Fibroblast of peridontal ligament (primary cell): ENCODE measurements around the gene HIVEP2.
A peak's percentile ranks its signal among the peaks of the same experiment; 100 is the strongest.

ENCODE experiments used
- DNase-seq: peaks from one replicate; pipeline ENCODE4 v3.0.0-alpha.2; 2010; ENCODE audit errors: extremely low read depth

The HIVEP2 gene

DNA sequence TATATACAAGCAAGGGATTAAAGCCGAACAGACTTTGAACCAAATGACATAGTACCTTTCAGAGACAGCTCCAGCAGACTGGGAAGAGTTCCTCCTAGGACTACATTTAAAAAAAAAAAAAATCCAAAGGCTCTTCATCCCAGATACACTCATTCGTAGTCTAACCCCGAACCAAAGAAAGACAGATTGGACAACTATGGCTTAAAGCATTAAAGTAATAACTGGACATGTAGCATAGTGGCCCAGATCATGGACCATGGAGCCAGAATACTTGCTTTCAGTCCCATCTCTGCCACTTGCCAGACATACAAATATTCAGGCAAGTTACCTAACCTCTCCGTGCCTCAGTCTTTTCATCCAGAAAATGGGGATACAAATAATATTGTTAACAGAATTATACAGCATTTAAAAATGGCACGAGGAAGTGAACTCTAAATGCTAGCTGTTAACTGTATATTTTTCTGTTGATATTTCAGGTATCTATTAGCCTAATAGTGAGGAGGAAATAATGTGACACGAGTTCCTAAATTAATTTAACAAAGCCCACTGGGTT is 123.7 kb downstream of the HIVEP2 start:
- no peak for DNase-seq

DNA sequence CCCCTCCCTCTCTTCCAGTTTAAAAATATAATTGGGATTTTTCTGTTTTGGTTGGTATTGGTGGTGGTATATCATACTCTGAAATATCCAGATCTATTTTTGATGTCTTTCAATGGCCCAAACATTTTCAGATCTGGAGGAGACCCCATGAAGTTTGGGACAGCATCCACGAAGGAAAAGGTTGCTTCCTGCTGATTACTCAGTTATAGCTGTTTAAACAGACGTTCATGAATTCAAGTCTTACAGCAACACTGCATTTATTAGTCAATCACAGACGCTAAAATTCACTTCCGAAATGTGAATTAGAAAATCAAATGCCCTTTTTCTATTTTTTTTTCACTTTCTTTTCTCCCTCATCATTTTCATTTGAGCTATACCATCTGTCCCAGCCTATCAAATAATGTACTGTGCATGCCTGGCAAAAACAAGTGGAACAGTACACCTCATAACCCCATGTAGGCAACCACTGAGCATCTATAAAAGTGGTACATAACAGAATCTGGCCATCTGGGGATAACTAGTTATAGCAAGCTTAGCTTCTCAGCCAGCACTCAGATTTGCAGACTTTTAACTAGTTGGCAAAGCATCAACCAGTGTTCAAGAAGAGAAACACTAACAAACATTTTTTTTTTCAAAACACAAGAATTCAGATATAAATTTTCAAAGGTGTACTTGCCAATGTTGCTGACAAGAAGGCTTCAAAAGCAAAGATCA is 124.5 kb downstream of the HIVEP2 start:
- DNase-seq = peak; percentile 45

DNA sequence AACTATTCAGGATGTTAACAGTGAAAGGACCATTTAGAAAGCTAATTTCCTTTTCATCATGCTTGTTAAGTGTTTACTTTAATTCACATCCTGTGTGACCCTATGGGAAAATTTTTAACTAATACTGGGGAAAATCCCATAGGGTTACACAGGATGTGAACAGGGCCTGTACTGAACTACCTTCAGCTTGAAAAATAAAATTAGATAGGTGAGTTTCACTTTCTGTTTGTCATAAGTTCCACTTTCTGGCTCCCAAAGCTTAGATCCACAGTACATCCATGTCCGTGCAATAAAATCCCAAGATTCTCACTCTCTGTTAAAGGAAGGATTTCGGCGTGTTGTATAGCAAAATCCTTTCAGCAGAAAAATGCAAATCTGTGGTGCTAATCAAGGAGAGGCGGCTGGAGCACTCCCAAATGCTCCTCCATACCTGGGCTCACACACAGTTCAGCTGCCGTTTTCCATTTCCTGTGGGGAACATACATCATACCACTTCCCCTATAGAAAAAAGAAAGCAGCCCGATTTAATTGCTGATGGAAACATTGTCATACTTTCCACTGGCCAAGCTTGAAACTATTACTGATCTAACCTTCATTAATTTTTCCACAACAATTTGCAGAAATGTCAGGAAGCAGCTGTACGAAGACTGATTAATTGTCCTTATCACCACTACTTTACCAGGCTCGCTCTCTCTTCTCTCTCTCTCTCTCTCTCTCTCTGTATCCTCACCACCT is 125.2 kb downstream of the HIVEP2 start:
- DNase-seq = peak; percentile 51

DNA sequence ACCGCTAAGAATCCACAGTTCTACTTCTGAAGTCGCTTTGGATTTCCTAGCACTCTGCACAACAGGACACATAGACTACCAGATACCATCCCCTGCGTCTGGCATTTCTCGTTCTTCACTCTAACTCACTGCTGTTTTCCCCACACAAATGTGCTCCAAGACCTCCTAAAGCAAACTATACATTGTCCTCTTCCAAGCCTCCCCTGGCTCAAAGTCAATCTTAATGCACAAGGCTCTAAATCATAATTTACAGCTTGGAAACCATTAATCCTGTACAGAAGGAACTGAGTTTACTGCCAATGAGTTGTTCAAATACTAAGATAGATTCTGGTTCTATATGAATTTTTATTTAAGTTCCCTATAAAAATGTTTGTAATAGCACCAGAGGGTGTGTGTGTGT is 128.5 kb downstream of the HIVEP2 start:
- DNase-seq = no peak

DNA sequence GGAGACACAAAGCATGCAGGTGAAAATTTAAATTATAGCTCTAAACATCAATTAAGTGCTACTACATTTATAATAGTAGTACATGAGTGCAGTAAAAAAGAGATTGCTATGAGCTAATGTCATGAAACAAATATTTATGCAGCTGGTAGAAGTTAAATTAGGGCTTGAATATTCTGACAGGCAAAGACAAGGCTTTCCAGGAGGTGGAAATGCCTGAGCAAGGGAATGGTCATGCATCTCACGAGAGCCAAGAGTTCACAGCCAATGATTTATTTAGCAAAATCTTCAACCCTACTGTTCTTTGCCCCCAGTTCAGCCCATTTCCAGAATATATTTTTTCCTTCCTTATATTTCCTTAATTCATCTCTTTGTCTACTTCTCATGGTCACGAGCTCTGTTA is 128.9 kb downstream of the HIVEP2 start:
- peak; percentile 35 for DNase-seq

DNA sequence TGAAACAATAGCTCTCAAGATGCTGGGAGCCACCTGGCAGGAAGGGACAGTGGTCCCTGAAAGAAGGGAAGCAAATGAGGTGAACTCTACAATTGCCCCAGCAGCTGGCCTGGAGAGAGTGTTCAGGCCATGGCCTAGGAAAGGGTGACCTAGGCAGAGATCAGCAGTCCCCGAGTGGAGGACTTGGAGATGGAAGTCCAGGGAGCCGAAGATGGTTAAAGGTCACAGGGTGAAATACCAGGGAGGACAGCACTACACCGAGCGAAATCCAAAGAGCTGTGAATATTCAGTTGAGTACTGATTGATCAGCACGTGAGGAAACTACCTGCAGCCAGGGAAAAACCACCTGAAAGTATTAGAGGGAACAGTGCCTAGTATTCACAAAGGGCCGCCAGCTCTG is 133.1 kb downstream of the HIVEP2 start:
- DNase-seq = no peak

DNA sequence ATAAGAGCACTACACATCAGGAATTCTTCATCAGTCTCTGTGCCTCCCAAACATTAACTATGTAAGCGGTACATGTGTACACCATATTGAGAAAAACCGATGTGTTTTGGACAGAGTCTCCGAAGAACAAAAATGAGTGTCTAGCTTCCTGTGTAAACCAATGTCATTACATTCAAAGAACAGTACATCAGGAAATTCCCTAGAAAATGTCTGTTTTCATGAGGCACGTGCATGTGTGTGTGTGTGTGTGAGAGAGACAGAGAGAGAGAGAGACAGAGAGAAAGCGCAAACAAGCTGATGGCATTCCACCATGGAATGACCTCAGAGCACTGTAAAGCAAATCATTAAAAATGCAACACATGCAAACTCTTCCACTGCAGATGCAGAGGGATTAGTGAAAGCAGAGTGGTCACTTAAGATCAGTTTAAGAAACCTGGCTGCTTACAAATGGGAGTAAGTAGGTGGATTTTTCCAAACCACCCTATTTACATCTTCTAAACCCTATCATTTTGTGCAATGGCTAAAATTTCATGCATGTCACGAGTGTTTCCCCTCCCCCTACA is 133.9 kb downstream of the HIVEP2 start:
- peak; percentile 63 for DNase-seq

DNA sequence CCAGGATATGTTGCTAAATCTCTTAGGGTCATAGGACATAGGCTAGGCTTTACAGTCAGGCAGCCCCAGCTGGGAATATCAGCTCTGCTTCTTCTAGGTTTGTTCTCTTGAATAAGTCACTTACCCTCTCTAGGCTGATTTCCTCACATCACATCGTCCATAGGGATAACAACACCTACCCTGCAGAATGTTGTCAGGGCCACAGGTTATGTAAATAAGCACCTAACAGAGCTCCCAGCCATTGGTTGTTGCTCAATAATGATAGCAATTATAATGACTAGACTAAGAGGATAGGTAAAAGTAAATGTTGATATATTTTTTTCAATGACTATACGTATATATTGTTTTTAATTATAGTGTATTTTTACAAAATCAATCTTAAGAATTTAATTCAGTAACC is 135.0 kb downstream of the HIVEP2 start:
- no peak for DNase-seq

DNA sequence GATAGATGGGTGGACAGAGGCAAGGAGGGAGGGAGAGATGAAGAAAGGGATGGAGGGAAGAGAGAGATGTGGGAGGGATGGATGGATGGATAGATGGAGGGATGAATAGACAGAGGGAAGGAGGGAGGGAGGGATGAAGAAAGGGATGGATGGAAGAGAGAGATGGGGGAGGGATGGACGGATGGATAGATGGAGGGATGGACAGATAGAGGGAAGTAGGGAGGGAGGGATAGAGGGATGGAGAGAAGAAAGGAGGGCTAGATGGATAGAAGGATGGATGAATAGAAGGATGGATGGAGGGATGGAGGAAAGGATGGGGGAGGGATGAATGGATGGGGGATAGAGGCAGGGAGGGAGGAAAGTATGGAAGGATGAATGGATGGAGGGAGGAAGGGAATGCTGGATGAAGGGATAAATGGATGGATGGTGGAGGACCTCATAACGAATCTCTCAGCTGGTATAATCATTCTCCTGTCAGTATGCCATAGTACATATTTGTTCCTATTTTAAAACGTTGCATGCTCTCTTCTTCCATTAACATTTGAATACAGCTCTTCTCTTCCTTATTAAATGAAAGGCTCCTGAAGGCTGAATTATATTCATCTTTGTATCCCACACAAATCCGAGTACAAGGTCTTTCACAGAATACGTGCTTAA is 136.4 kb downstream of the HIVEP2 start:
- DNase-seq = no peak

DNA sequence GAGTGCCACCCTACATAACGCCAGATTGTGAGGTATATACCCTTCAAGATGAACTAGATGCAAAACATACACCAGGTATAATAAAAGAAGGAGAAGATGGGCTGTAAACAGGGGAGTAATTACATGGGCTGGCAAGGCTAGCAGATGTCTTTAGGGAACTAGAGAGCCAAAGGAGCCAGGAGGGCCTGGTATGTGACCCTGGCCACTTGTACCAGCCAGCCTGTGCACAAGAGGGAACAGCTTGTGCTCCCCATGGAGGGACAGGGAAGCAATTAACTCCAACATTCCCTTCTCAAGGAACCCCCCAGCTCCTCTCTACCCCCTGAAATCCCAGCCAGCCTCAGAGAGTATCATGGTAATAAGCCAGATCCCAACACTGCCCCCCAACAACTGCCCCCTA is 139.9 kb downstream of the HIVEP2 start:
- no peak for DNase-seq

DNA sequence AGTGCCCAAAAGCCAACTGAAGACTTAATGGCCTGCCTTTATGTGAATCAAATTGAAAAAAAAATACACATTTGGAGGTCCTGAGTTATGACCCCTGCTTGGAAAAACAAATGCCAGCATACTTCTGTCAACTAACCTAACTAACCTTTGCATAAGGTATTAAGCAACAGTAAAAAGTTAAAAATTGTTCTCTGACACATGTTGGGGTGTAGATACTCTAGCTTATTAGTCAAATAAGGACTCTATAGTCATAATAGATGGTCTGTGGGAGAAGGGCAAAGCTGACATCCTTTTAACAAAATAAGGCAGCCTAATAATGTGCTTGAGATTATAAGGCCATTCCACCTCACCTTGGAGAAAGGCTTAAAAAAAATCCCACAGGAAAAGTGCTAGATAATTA is 140.5 kb downstream of the HIVEP2 start:
- no peak for DNase-seq

DNA sequence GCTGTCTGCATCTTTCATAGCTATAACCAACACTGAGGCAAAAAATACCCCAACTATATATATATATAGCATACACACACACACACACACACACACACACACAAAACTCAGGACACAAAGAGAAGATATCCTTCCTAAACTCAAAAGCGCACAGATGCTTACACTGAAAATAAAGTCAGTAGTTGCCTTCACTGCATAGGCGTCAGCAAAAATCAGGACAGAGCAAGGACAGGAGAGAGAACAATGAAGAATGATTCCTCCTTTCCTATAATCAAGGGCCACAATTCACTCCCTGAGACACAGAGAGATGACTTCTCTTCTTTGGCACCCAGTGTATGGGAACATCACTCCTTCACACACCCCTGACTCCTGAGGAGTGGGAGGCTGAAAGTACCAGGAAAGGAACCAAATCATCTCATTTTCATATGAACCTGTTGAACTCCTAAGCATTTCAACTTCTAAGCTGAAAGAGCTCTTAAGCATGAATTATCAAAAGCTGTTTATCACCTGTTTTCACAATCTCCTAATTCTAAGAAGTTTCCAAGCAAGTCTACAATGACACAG is 141.4 kb downstream of the HIVEP2 start:
- no peak for DNase-seq

DNA sequence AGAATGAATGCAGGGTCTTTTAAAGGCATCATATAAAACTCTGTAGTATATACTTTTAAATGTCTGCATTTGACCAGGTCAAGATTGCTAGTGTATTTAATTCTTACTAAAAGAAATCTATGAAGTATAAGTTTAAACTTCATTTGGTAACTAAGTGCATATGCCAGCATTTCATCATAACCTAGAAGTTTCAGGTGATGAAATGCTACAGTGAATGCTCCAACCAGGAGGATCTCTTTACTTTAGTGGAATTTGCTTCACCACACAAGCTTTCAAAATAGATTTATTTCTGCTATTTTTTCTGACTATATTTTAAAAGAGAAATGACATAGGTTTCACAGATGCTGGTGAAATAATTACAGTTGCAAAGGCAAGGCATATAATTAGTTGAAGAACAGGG is 141.9 kb downstream of the HIVEP2 start:
- peak; percentile 54 for DNase-seq

DNA sequence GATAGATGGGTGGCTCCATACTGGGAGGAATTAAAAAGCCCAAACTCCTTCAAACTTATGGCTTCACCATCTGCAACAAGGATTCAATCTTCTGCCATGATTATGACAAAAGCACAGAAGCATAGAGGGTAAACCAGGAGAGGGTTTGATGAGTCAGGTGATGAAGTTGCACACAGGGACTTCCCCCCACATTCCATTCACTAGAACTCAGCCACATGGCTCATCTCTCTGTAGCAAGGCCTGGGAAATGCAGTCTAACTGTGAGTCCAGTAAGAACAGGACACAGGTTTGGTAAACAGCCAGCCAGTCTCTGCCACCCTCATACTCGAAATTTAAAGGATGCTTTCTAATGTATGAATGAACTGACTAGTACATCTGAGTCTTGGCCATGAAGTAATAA is 142.9 kb downstream of the HIVEP2 start:
- peak; percentile 93 for DNase-seq

DNA sequence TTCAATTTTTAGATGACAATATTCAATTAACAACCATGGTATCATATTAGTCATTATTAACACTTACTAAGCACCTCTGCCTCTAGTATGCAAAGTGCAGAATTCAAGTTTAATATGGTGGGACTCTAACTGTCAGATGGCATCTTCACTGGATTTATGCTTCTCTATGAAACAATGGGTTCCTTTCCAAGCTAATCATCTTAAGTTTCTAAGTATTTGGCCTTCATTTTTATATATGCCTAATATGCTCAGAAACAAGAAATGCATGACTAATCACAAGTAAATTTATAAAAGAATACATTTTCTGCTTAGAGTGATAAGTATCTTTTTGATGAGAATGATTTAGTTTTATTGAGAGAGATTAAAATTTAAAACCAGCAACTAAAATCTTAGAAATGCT is 144.7 kb downstream of the HIVEP2 start:
- DNase-seq = no peak

DNA sequence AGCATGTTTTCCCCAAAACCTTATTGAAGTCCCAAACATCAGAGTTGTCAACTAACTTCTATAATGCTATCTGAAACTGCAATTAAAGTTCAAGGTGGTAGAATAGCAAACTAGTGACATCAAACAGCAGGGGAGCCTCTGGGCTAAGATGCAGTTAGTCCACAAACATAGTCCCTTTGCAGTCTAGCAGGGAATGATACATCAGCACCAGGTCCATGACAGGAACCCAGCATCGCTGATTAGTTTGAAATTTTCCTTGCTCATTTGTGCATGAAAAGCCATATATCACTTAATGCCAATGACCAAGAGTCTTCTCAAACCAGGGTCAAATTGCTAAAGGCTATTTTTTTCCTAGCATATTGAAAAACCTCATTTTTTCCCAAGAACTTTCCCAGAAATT is 145.3 kb downstream of the HIVEP2 start:
- no peak for DNase-seq

DNA sequence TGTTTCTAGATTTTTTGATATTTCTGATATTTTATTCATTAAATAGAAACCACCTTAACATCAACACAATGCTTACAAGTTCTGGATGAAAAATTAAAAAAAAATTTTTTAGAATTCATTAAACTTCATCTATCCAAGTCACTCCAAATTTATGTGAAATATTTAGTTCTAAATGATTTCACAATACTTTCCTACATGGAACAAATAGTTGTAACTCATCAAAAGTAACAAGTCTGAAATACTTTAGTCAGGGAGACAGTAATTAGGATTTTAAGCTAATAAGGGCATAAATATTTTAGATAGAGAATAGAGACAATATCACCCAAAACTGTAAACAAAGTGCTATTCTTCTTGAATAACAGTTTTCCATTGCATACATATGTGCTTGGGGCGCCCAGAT is 147.8 kb downstream of the HIVEP2 start:
- DNase-seq = no peak

DNA sequence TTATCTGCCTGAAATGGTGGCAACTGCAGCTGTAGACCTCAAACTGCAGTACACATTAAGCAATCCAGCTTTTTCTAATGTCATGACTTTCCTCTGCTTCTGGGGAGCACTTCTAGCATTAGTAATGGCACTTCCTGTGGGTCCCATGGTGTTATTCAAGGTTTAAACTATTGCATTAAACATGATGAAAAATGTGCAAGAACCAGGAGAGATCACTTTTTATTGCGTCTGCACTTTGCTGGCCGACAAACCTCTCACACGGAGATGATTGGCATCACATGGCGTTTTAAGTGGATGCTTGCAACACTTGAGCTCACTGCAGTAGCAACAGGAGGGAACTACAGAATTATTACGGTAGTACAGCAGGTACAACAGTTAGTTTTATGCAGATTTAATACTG is 148.4 kb downstream of the HIVEP2 start:
- DNase-seq = no peak

DNA sequence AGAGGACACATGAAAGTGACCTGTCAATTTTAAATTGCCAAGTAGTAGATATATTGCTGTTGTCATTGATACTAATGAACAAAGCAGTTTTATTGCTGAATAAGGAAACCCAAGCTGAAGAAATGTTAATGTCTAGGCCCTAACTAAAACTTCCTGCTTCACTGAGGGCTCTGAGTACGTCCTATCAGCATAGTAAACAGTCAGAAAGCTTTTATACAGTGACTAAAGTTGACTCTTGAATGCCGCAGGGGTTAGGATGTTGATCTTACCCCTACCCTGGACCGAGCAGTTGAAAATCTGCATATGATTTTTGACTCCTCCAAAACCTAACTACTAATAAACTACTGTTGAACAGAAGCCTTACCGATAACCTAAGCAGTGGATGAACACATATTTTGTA is 149.0 kb downstream of the HIVEP2 start:
- no peak for DNase-seq

DNA sequence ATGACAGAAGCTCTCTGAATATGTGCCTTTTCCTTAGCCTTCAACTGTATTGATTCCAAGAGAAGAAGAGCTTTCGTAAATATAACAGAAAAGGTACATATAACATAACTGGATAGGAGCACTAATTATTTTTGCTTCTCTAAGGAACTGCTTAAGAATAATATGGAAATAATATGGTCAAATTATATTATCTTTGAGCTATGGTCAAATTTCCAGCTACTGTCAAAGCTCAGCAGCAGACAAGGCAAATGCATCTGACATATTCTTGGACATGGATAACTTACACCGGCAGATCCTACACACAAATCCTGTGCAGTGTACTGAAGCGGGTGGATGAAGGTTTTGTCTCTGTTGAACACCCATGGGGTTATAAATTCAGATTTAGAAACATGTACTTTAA is 150.6 kb downstream of the HIVEP2 start:
- no peak for DNase-seq

DNA sequence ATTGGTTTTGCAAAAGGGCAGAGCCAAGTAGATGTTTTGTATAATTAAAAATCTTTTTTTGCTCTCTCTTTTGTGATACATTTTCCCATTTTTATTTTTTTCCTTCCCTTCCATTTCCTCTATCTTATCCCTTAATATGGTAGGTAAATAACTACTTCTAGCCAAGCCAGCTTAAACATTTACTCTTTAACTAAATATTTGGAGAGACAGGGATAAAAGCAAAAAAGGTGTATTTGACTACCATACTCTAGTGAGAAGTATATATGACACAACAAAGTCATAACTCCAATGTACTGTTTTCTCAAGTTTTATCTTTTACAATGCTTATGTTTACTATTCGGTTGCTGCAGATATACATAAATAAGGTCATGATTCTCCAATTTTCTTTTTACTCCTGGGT is 154.7 kb downstream of the HIVEP2 start:
- no peak for DNase-seq

DNA sequence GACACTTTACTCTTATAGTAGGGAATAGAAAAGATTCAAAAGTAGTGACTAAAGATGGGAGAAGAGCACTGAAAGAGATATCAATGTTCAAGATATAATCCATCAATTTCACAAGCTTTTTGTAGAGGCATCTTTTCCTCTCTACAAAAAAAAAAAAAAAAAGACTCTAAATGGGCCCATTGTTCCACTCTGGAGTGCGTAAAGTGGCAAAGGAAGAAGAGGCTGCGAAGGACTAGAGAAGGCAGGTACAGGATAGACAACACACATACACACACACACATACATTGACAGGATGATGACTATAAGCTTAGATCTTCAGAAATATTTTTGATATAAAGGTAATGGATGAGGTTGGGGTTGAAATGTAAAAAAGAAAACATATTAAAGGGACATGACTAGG is 157.6 kb downstream of the HIVEP2 start:
- no peak for DNase-seq
